Lung (tissue), 12 donors: ENCODE results near the gene A3GALT2. TPM values are rescaled to one million over a fixed set of nuclear protein-coding genes. Genes with fewer than 3 reads are reported as not detected.

ENCODE experiments used
- ATAC-seq: fragments of 200-7000 bp; cut with Tn5 transposase; one replicate; pipeline ENCODE4 v1.9.1; 2020; ENCODE audit warnings: moderate number of reproducible peaks; ENCODE audit not compliant: insufficient read depth, low FRiP score
- DNase-seq, 3 donors: peaks; one replicate each; pipeline ENCODE4 v3.0.0-alpha.2; 2013 to 2017
- H3K27ac ChIP-seq, 2 donors: one replicate each; pipeline ENCODE4 v1.5.1; 2013; ENCODE audit warnings: mild to moderate bottlenecking in 2 of 2, moderate library complexity in 2 of 2, control low read depth in 1 of 2, inconsistent platforms in 1 of 2, low read depth in 1 of 2, low read length in 1 of 2
- H3K27me3 ChIP-seq, 3 donors: one replicate each; pipeline ENCODE4 v1.5.1; 2013; ENCODE audit warnings: low read length in 2 of 3; ENCODE audit not compliant: control insufficient read depth in 3 of 3, insufficient read depth in 3 of 3
- H3K36me3 ChIP-seq, 4 donors: one replicate each; pipeline ENCODE4 v1.5.1; 2013; ENCODE audit warnings: low read length in 4 of 4, mild to moderate bottlenecking in 1 of 4, moderate library complexity in 1 of 4; ENCODE audit not compliant: control insufficient read depth in 4 of 4, insufficient read depth in 4 of 4
- H3K4me1 ChIP-seq, 5 donors: one replicate each; pipeline ENCODE4 v1.5.1; 2013; ENCODE audit warnings: low read length in 5 of 5, mild to moderate bottlenecking in 2 of 5, moderate library complexity in 1 of 5; ENCODE audit not compliant: control insufficient read depth in 5 of 5, insufficient read depth in 5 of 5
- H3K4me3 ChIP-seq: one replicate; pipeline ENCODE4 v1.5.1; 2013; ENCODE audit warnings: mild to moderate bottlenecking, control low read depth, moderate library complexity
- H3K9ac ChIP-seq, 2 donors: one replicate each; pipeline ENCODE4 v1.5.1; 2013; ENCODE audit warnings: low read length in 2 of 2, control low read depth in 1 of 2; ENCODE audit not compliant: insufficient read depth in 1 of 2
- H3K9me3 ChIP-seq, 4 donors: one replicate each; pipeline ENCODE4 v1.5.1; 2013; ENCODE audit warnings: low read length in 3 of 4, mild to moderate bottlenecking in 1 of 4, moderate library complexity in 1 of 4; ENCODE audit not compliant: control insufficient read depth in 4 of 4, insufficient read depth in 3 of 4
- WGBS, 2 donors: extraction: QIAGEN DNeasy Blood & Tissue Kit; methylation state at CpG; one replicate each; pipeline ENCODE4 v1.1.7; 2013; 5-methylcytosine and 5-hydroxymethylcytosine counted together
- polyA plus RNA-seq, 2 donors: library from polyadenylated mRNA; stranded (reverse); fragments of 200-250 nt; gene quantifications; one replicate each; pipeline ENCODE4 v1.2.1, GENCODE V29; 2013
- total RNA-seq, 2 donors: library from RNA; depleted of rRNA in 1 of 2; stranded (reverse); fragments of >200 nt in 1 of 2; gene quantifications; one replicate each; pipeline ENCODE4 v1.2.1, GENCODE V29; 2014 to 2021
- TF ChIP-seq, protein P1 (sequence below): IDR thresholded peaks from 2 replicates; pipeline ENCODE4 v1.5.1; 2012; ENCODE audit warnings: mild to moderate bottlenecking; ENCODE audit errors: control extremely low read depth, extremely low read depth
- donor health status: control.
- donor health status: control.
- donor health status: Bipolar disorder and iron deficiency.
- donor health status: healthy.
- donor health status: DM: yes; HTN: yes; CAD: no.

Gene A3GALT2
- total and polyA plus RNA-seq, 4 donors, result 0.07 to 0.28 TPM; not detected in 2

DNA sequence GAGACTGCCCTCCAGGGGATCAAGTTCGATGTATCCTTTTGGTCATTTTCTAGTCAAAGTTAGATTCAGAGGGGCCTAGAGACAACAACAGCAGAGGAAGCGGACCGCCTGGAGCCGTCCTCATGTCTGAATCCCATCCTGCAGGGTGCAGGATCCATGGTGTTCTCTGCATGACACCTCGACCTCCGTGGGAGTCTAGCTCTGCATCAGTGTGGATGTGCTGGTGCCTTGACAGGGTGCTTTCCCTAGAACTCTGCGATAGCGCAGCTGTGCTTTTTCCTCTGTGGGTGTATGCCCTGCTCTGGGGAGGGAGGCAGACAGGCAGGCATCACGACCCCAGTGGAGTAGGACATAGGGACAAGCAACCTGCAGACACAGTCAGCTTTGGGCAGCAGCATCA is 48.2 kb upstream of the A3GALT2 start:
- Histone ChIP-seq H3K9ac (no peak overlapping the region), H3K36me3 (peaks cover 2 to 6% (median 3%) of the 10 kb centered on the region in 4 donors), H3K27ac (no peak overlapping the region), H3K9me3 (no peaks in the 10 kb centered on the region), H3K4me1 (peaks cover 8 to 37% (median 30%) of the 10 kb centered on the region in 5 donors), H3K27me3 (no peaks in the 10 kb centered on the region), H3K4me3 (no peak overlapping the region)
- DNase-seq (no peak), ATAC-seq (no peak)
- 89 to 95% methylated on average over 9 of the region's 9 CpGs for WGBS, 2 donors
- TF ChIP-seq, protein P1, sequence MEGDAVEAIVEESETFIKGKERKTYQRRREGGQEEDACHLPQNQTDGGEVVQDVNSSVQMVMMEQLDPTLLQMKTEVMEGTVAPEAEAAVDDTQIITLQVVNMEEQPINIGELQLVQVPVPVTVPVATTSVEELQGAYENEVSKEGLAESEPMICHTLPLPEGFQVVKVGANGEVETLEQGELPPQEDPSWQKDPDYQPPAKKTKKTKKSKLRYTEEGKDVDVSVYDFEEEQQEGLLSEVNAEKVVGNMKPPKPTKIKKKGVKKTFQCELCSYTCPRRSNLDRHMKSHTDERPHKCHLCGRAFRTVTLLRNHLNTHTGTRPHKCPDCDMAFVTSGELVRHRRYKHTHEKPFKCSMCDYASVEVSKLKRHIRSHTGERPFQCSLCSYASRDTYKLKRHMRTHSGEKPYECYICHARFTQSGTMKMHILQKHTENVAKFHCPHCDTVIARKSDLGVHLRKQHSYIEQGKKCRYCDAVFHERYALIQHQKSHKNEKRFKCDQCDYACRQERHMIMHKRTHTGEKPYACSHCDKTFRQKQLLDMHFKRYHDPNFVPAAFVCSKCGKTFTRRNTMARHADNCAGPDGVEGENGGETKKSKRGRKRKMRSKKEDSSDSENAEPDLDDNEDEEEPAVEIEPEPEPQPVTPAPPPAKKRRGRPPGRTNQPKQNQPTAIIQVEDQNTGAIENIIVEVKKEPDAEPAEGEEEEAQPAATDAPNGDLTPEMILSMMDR, result no peak

GRCh38 chr1:33368431-33368830 is 47.5 kb upstream of the A3GALT2 start:
- TF ChIP-seq, protein P1, result no peak
- no peak overlapping the region for H3K4me3 ChIP-seq
- peaks cover 8 to 42% (median 30%) of the 10 kb centered on the region in 5 donors for H3K4me1 ChIP-seq
- H3K27ac ChIP-seq, result no peak overlapping the region
- 92 to 97% methylated on average over 15 of the region's 15 CpGs for WGBS, 2 donors
- peaks cover 2 to 6% (median 2%) of the 10 kb centered on the region in 4 donors for H3K36me3 ChIP-seq
- H3K27me3 ChIP-seq, result no peaks in the 10 kb centered on the region
- DNase-seq (no peak), ATAC-seq (no peak)
- H3K9ac ChIP-seq, result no peak overlapping the region
- H3K9me3 ChIP-seq, result no peaks in the 10 kb centered on the region

- peaks cover 2 to 6% (median 2%) of the 10 kb centered on the region in 4 donors for H3K36me3 ChIP-seq
- peak; percentile 85 for ATAC-seq
- no peaks in the 10 kb centered on the region for H3K27me3 ChIP-seq
- DNase-seq, result peak; percentile 86 to 89 (median 89)
- TF ChIP-seq, protein P1, result peak; percentile 98
- H3K4me3 ChIP-seq, result no peak overlapping the region
- WGBS, 2 donors, result 32 to 35% methylated on average over 23 of the region's 23 CpGs
- no peak overlapping the region for H3K9ac ChIP-seq
- H3K27ac ChIP-seq, result peak overlapping the region in 1 of 2 donors; percentile 43
- no peaks in the 10 kb centered on the region for H3K9me3 ChIP-seq
- H3K4me1 ChIP-seq, result peaks cover 8 to 49% (median 30%) of the 10 kb centered on the region in 5 donors
Measured at GRCh38 chr1:33367485-33368405, 46.8 kb upstream of the A3GALT2 start.
